B cell (primary cell): ENCODE data around the gene ZP1.

Experiments
- EZH2 ChIP-seq: IDR thresholded peaks from 2 replicates; pipeline ENCODE4 v1.6.1; 2012; ENCODE audit warnings: borderline replicate concordance, low read depth, mild to moderate bottlenecking, moderate library complexity, low read length; ENCODE audit not compliant: insufficient read depth, poor library complexity, severe bottlenecking
- TF ChIP-seq, protein P1 (sequence below): fragments of 200-600 bp; IDR thresholded peaks from one replicate; pipeline ENCODE4 v1.8.0; 2022; ENCODE audit warnings: antibody characterized with exemption, mild to moderate bottlenecking

DNA sequence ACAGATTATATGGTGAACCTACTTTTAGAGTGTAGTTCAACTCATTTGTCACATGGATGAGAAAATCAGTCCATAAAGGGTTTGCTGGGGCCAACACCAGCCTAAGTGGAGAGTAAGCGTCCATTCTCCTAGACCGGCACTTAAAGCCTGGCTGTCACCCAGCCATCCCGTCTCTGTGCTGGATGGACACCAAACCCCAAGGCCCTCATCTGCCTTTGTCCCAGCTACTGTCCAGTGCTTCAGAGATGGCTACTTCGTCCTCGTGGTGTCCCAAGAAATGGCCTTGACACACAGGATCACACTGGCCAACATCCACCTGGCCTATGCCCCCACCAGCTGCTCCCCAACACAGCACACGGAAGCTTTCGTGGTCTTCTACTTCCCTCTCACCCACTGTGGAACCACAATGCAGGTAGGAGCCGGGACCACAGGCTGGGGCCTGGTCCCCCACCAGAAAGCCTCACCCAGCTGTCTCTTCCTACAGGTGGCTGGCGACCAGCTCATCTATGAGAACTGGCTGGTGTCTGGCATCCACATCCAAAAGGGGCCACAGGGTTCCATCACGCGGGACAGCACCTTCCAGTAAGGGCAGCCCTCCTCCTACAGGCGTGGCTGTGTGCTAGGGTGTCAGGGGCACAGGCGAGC is 3.5 kb downstream of the ZP1 start:
- TF ChIP-seq, protein P1, sequence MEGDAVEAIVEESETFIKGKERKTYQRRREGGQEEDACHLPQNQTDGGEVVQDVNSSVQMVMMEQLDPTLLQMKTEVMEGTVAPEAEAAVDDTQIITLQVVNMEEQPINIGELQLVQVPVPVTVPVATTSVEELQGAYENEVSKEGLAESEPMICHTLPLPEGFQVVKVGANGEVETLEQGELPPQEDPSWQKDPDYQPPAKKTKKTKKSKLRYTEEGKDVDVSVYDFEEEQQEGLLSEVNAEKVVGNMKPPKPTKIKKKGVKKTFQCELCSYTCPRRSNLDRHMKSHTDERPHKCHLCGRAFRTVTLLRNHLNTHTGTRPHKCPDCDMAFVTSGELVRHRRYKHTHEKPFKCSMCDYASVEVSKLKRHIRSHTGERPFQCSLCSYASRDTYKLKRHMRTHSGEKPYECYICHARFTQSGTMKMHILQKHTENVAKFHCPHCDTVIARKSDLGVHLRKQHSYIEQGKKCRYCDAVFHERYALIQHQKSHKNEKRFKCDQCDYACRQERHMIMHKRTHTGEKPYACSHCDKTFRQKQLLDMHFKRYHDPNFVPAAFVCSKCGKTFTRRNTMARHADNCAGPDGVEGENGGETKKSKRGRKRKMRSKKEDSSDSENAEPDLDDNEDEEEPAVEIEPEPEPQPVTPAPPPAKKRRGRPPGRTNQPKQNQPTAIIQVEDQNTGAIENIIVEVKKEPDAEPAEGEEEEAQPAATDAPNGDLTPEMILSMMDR = no peak
- TF ChIP-seq EZH2 = no peak
